ENCODE measurements around the gene SPAG8.

SPAG8 gene

DNA sequence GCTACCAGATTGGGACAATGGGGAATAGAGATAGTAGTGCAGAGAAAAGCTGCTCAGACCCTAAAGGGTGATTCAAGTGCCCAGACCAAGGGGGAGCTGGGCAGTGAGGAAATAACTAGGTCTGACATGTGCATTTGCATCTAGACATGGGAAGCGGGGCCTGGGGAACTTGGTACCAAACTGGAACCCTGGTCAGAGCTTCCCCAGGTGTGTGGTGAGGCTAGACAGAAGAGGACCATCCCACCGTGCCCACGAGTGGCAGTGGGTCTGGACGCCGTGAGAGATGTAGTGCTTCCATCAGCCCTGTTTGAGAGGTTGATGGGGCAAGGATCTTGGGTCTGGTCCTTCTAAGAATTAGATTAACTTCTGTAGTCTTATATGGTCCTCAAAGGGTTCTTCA is 24.5 kb upstream of the SPAG8 start:
- DNase-seq, result no peak

DNA sequence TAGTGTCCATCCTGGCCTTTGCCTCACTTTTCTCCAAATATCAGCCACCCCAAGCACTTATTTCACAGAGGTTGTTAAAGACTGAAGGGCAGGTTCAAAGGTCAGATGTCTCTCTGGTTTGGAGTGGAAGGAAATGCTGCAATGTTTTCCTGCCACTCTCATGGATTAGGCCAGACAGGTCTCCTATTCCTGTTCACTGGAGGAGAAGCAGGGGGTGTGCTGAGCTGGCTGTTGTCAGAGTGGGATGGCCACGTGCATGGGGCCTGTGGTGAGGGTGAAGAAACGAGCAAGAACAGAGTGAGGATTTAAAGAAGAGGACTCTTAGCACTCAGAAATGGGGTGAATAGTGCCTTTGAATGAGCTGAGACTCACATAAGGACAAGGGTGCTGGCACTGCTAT is 23.7 kb upstream of the SPAG8 start:
- DNase-seq, result no peak

DNA sequence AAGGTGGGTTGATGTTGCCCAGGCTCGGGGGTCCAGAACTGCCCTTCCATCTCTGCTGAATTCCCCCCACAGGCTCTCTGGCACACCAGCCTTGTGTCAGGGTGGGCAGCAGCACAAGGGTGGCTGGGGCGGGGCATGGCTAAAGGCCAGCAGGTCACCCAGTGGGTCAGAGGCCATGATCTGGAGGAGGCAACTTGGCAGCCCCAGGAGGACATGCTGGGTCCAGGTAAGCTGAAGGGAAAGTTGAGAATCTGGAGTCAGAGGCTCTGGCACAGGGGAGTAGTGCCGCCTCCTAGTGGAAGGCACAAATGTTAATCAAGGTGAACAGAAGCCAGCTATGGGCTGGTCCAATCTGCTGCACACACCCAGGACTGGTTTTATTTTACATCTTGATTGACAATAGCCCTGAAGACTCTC is 23.2 kb upstream of the SPAG8 start:
- no peak for DNase-seq

DNA sequence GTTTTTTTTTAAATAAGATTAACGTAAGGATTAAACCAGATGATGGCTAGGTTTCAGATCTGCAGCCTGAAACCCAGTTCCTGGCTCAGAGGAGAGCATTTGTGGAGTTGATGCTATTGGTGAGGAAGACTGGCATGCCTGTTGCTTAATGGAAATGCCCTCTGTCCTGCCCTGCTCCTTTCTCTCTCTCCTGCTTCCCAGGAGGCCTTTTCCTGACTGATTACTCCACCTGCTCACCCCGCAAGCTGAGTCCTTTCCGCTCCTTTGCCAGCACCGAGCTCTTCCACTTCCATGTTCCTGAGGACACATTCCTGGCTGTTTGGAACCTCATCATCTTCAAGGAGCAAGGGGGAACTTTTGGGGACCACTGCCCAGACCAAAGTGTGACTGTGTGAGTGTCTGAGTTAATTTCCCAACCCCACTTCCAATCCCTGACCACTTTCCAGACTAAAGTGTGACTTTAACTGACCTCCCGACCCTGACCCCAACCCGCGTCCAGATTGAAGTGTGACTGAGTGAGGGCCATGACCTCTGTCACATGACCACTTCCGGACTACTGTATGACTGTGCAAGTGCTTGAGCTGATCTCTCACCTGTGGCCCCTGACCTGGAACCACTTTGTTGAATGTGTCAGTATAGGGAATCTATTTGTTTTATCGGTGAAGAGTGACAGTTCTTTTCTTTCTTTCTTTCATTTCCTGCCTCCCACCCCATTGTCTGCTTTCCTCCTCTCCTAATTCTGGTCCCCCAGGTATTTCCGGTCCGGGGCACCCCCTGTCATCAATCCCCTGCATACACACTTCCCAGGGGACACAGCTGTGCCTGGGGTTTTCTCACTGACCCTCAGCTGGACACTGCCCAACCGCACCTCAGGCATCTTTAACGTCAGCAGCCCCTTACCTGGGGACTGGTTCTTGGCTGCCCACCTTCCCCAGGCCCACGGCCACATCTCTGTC is 22.5 kb upstream of the SPAG8 start:
- no peak for DNase-seq

DNA sequence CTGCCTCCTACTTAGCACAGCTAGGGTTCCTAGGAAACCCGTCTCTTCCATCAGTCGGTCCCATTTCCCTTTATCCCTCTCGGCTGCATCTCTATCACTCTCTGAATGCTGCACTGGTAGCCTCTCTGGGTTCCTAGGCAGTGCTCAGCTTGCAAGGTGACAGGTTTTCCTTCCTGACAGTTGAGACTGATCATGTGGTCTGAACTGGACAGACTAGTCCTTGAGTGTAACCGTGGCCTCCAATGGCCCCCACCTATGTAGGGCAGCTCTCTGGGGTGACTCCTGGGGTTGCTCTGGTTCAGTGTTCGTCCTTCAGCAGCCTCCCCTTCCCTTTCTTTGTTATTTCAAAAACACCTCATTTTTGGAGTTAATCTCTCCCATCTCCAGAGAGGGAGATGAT is 20.8 kb upstream of the SPAG8 start:
- DNase-seq, result no peak

DNA sequence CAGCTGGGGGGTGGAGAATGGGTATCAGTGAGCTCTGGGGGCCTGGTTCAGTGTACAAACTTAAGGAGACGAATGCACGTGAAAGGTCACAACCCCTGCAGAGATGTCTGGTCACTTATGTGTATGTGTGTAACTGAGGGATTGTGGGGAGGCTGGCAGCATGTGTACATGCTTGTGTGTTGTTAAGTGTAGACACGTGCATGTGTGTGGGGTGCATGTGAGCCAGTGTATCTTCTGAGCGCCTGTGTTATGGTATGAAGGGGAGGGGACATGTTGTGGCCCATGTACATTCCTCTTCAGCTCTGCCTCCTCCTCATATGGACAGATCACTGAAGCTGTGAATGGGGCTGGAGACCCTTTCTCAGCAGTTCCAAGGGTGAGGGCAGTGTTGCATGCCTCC is 19.0 kb upstream of the SPAG8 start:
- no peak for DNase-seq

DNA sequence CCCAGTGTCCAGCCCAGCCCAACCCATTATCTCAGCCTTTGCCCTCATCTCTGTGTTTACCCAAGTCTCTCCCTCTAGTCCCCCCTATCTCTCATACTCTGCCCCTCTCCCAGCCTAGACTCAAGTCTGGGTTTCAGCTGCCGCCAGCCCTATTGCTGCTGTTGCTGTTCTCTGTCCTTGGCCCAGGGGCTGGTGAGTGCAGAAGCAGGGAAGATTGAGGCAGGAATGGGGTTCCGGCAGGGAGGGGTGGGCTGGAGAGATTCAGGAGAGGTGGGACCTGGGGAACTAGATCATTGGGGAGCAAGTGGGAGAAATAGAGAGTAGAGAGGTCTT is 17.7 kb upstream of the SPAG8 start:
- no peak for DNase-seq

DNA sequence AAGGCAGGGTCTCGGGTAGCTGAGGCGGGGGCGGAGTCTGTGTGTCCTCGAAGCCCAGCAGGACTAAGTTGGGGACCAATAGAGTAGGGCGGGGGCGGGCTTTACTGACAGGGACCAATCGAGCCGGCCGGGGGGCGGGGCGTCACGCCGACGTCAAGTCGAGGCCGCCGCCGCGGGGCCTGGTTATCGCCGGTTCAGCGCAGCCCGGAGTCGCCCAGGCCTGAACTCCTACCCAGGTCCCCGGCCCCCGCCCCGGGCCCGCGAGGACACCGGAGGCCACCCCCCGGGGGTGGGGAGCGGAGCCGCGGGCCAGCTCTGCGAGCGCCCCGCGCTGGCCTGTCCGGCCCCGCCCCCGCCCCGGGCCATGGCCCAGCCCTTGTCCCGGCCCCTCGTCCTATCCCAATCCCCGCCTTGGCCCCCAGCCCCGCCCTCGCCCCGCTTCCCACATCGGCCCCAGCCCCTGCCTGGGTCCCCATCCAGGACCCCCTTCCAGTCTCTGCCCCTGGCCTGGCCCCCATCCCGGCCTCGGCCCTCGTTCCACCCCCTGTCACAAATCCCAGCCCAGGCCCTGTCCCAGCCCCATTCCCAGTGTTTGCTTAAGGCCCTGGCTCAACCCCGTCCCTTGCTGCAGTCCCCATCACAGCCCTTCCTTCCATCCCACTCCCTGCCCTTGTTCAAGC is 17.2 kb upstream of the SPAG8 start, which contains the start of gene TMEM8B:
TSS of gene TMEM8B (plus strand) at position 145 of the 680 bp plus-strand sequence. CDS start at position 365, 220 bp downstream.
- DNase-seq, result peak; percentile 92

DNA sequence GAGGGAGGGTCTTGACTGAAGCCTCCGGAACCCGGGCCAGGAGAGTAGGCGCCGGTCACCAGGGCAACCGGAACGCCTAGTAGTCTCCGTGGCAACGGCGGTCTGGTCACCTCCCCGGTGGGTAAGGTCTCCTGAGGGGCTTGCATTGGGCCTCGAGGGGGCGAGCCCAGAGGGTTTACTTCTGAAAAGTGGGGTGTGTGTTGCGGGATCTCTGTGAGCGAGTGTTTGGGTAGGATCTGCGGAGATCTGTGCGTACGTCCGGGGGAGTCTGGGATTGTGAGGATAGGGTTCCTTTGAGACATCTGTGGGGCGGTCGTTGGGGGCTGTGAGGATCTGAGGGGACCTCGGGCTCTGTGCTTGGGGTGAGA is 16.6 kb upstream of the SPAG8 start, which contains the start of gene FAM221B:
TSS of gene FAM221B (minus strand) at position 17 of the 368 bp plus-strand sequence. CDS start 2,571 bp downstream, outside the sequence.
- peak; percentile 44 for DNase-seq

DNA sequence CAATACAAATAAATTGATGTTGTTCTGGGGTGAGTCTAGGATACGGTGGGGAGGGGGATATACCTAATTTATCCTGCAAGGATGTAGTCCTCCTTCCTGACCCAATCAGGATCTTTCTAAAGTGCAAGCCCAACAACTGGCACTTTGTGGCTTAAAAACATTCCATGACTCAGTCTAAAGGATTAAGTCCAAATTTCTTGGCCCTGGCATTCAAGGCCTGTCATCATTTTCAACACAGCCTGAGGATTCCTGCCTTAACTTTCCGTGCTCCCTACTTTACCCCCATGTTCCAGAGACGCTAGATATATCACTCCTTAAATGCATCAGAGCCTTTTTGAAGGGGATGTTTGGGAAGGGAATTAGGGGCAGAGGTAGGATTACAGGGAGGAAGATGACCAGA is 15.4 kb upstream of the SPAG8 start:
- DNase-seq, result no peak

DNA sequence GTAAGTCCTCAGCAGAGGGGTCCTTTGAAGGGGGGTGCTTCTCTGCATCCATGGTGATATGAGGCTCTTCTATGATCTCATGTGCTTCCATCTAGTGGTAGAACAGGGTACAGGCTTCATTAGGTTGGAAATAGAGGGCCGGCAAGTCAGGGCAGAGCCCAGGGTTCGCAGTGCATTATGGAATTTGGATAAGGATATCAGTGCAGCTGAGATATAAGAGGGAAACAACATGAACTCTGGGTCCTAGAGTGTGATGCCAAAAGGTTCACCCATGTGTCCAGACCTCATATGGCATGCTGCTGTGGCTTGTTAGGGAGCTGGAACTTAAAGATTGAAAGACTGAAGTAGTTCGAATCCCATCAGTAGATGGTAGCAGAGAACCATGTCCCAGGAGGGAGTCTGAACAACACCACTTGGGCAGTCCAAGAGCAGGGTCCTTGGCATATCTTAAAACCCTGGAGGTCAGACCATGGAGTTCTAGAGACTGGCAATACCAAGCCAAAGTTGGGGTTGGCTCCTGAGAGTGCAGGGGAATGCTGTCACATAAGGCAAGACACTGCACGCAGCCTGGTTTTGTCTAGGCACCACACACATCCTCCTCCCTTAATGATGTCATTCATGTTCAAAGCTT is 14.1 kb upstream of the SPAG8 start:
- no peak for DNase-seq

DNA sequence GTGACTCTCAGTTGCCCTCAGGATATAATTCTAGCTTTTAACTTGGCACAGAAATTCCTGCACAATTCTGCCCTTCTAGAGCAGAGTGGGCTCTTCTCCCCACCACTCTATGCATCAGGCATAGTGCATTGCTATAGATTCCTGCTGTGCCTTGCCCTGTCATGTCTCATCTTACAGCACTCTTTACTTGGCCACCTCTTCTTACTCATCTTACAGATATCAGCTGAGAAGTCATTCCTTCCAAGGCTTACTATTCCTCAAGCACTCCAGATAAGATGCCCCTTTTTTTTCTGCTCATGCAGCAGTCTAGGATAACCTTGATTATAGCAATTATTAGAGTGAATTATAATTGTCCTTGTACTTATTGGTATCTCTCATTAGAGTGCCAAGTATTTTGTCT is 10.9 kb upstream of the SPAG8 start:
- DNase-seq, result no peak

DNA sequence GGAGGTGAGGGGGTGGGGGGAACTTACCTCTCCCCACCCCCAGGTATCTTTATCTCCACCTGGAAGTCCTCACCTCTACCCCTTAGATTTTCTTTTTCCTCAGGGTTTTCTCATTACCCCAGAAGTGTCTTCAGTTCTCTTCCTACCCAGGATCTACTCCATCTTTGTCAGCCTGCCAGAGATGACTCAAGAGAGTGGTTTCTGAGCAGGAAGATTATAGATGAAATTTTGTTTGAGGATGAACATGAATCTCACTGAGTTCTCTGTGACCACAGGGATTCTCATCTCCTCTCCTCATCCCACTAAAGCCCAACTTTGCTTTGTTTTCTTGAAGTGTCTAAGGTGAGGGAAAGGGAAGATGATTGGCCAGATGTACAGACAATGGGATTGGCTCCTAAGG is 8.0 kb upstream of the SPAG8 start:
- DNase-seq, result no peak

DNA sequence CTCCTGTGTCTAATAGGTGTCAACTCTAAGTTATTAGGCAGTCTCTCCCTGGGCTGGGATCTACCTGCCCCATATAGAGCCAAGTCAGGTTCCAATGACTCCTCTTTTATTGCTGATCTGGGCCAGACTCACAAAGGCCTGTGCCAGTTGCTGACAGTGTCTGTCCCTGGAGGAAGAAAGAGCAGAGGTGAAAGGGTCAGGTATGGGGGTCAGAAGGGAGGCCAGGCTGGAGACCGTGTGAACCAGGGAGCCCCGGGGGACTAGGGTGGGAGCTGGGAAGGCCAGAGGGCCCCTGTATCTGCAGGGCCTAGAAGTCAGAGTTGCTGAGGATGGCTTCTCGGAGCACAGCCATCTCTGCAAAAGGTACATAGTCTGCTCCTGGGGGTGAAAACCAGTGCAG is 6.3 kb upstream of the SPAG8 start:
- DNase-seq, result no peak

DNA sequence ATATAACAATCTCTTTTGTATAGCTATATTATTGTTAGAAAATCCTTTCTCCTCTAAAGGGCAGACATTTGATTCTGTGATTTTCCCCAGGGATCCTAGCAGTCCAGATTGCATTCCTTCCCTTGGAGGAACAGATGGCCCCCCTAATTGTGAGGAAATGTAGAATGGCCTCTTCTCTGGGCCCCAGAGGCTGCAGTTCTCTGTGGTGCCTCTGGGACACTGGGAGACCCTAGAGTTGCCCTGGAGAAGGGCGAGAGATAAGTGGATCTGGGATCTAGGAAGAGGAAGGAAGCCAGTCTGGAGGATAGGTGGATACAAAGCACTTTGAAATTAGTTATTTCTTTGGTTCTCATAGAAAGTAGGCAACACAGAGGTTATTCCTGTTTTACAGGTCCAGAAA is 4.6 kb upstream of the SPAG8 start:
- no peak for DNase-seq

DNA sequence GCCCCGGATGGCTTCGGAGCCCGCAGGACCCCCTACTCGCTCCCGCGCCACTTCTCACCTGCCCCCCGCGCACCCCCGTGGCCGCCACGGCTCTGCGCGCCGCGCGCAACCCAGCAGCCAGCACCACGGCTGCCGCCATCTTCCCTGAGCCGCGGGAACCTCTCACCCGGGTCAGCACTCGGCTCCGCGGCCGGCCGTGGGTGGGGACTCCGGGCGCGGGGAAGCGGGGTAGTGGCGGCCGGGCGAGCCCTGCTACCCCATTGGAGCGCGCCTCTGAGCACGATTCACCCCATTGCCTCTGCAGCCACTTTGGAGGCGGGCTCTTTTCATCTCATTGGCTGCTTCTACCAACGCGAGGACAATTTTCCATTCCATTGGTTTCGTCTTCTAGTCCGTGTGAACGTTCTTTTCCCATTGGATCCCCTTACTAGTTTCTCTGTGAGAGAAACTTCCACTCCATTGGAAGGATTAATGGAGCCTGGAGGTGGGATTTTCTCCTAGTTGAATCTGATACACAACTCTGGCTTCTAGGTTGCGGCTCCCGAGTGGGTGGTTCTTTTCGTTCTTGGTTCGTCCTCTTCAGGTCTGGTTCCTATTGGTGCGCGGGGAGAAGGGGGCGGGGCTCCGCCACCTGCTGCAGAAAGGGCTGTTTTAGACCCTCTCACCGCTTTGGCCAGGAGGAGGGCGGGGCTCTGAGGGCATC is 2.9 kb upstream of the SPAG8 start, which contains the start of gene HINT2:
TSS of gene HINT2 (minus strand) at position 202 of the 703 bp plus-strand sequence. CDS start at position 139, 63 bp downstream.
- peak; percentile 96 for DNase-seq

DNA sequence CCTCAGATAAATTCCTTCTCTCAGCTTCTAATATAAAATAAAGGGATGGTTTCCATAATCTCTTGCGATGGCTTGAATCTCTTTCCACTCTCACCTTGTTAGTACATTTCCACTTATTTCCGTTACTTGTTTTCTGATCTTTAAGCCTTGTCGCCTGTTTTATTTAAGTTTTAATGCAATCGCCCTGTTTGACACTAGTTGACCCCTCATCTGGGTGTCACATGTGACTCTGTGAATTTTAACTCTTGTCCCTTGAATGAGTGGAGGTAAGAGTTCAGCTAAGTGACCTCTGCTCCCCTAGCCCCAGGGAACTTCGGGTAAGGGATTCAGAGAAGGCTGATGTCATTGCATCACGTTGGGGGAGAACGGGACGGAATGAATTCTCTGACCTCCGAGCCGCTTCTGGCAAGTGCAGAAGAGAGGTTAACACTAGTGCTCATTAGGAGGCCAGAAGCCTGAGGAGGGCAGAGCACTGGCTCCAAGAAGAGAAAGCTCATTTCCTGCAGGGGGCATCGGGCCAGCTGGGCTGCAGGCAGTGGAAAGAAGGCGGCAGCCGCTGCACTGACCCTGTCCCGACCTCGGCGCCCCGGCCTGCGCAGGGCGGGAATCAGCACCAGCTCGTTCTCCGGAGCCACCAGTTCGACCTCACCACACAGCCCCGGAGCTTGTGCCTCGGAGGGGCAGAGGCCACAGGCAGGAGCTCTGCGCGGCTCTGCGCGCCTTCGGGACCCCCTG is 2.2 kb upstream of the SPAG8 start:
- no peak for DNase-seq

DNA sequence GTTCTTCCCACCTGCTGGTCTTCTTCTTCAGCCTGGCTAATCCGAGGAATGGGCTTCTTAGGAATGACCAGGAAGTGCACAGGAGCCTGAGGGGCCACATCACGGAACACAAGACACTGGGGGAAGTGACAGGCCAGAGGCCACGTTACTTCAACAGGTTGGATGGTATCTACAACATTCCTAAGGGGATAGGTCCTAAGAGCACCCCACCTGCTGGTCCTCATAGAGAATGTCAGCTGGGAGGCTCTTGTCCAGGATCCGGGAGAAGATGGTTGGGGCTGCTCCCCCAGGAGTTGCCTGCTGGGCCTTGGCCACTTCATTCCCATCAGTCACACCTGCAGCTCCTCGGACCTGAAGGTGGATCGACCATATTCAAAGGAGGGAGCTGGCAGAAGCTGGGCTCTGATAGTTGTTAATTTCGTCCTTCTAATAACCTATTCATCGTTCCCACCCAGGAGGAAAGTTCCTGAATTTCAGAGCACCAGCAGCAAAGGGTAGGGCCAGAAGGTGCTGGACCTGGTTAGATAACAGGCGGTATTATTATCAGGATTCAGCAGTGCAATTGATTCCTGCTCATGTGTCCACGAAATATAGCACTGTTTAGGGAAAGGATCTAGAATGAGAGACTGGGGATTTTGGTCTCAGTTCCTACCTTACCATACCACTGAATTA is 1.5 kb upstream of the SPAG8 start:
- no peak for DNase-seq

DNA sequence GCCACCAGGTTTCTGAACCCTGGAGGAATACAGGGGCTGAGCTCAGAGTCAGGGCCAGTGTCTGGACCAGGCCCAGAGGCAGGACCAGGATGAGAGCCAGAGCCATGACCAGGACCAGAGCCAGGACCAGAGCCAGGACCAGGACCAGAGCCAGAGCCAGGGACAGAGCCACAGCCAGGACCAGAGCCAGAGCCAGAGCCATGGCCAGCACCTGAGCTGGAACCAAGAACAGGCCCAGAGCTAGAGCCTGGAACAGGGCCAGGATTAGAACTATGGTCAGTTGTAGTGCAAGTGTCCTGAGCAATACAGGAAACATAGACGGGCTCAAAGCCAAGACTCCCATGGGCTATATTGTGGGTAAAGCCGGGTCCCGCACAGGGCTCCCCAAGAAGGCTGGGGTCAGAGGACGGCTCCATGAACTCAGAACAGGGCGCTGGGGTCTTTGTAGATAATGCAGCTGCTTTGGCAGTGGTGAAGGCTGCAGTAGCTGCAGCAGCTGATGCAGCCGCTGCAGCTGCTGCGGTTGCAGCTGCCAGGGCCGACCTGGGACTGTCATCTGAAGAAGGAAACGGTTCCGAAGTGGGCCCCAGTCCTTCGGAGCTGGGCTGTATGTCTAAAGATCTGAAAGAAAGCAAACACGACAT is 559 bp downstream of the SPAG8 start:
- no peak for DNase-seq

DNA sequence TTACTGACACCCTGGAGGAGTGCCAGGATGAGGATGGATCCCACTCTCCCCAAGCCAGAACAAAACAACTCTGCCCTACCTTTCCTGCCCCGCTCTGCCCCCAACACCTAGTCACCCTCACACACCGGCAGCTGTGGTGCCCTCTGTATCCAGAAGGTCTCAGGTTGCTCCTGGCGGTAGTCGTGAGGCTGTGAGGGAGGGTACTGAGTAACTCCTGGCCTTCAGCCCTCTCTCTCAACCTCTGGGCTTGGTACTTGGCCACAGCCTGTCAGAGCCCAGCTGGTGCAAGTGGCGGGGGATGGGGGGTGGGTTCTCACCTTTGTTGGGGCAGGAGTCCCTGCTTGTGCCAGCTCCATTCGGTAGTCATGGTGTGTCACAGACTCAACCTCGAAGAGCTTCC is 1.9 kb downstream of the SPAG8 start:
- no peak for DNase-seq

DNA sequence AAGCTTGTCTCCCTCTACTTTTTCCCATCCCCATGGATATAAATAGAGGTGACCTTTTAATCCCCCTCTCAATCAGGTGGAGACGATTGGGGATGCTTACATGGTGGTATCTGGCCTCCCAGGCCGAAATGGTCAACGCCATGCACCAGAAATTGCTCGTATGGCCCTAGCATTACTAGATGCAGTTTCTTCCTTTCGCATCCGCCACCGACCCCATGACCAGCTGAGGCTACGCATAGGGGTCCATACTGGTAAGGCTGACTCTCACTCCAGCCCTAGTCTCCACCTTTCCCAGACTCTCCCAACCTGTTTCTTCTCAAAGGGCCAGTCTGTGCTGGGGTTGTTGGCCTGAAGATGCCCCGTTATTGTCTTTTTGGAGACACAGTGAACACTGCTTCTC is 3.6 kb downstream of the SPAG8 start:
- DNase-seq, result no peak
